K562 (cell line): ENCODE results near the gene DPY19L1.
"Not testable (repeated sequence)": the region's sequence is repeated elsewhere in the genome, so short reads cannot be mapped to it uniquely, and the experiment has no call there.

Experiments
- CHD1 ChIP-seq: fragments of 200-600 bp; sonication (generic); IDR thresholded peaks from one replicate; pipeline ENCODE4 v1.6.1; 2012; ENCODE audit warnings: mild to moderate bottlenecking, moderate library complexity, low read length, inconsistent platforms
- EP300 ChIP-seq: IDR thresholded peaks from 2 replicates; pipeline ENCODE4 v1.6.1; 2012; ENCODE audit warnings: low read length, improper control_type of control experiment
- GTF2A2 ChIP-seq: IDR thresholded peaks from 2 replicates; pipeline ENCODE4 v1.6.1; 2016; ENCODE audit warnings: mild to moderate bottlenecking, missing genetic modification characterization, missing compliant biosample characterization
- MEIS2 ChIP-seq: fragments of 450-650 bp; IDR thresholded peaks from 2 replicates; pipeline ENCODE4 v1.6.1; 2014; ENCODE audit warnings: mild to moderate bottlenecking; ENCODE audit not compliant: partially characterized antibody
- NCOA2 ChIP-seq, 2 experiments: fragments of 450-650 bp; IDR thresholded peaks; 2 replicates each; pipeline ENCODE4 v1.6.1; 2018; ENCODE audit warnings: mild to moderate bottlenecking in 2 of 2, moderate library complexity in 1 of 2; ENCODE audit not compliant: partially characterized antibody in 2 of 2
- NFYB ChIP-seq: IDR thresholded peaks from 2 replicates; pipeline ENCODE4 v1.6.1; 2011; ENCODE audit warnings: mild to moderate bottlenecking, moderate library complexity; ENCODE audit not compliant: insufficient read length; ENCODE audit errors: extremely low read depth
- PTRF ChIP-seq: fragments of 450-650 bp; IDR thresholded peaks from 2 replicates; pipeline ENCODE4 v1.6.1; 2016; ENCODE audit warnings: mild to moderate bottlenecking, missing genetic modification characterization, missing compliant biosample characterization
- RFX5 ChIP-seq: IDR thresholded peaks from 2 replicates; pipeline ENCODE4 v1.6.1; 2011; ENCODE audit warnings: low read depth, mild to moderate bottlenecking, improper control_type of control experiment, low read length
- SIX5 ChIP-seq, 2 experiments: IDR thresholded peaks; 2 replicates each; pipeline ENCODE4 v1.6.1; 2011; ENCODE audit warnings: low read length in 2 of 2, borderline replicate concordance in 1 of 2, low read depth in 1 of 2, mild to moderate bottlenecking in 1 of 2, moderate library complexity in 1 of 2; ENCODE audit not compliant: insufficient read depth in 1 of 2
- TF ChIP-seq, protein P1 (sequence below), 3 experiments: IDR thresholded peaks in 2 of 3; conservative IDR thresholded peaks in 1 of 3; 2 replicates each; pipeline ENCODE4 v1.5.1; 2011 to 2012; ENCODE audit warnings: low read length in 3 of 3, mild to moderate bottlenecking in 3 of 3, control low read depth in 2 of 3, improper control_type of control experiment in 1 of 3, inconsistent platforms in 1 of 3, low read depth in 1 of 3, mixed read lengths in 1 of 3, moderate library complexity in 1 of 3; ENCODE audit not compliant: insufficient read depth in 2 of 3

DNA sequence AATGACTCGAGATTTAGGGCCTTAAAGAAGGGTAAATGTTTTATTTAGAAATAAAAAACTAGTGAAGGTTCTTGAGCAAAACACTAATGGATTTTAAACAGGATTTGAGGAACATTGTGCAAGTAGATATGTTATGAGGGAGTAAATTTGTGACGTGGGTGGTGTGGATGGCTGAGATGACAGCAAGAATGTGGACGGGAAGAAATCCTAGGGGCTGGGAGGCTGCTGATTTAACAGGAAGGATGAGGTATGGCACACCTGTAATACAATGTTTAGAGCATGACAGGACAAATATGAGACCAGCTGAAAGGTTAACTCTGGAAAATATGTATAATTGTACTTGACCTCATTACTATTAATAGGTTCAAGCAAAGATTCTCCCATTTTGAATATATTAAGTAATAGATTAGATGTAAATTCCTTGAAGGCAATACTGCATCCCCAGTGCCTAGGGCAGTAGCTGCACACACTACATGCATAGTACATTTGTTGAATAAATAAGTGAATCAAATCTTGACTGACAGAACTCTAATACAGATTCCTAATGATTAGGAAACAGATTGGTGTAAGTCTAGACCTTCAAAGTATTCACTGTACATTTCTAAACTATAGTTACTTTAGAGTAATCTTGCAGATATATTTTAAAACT, 10.1 kb upstream of the DPY19L1 start:
- not testable (repeated sequence) for TF ChIP-seq GTF2A2 (tag); CHD1; EP300; NCOA2 (IDR thresholded peaks at IDR 0.05; ENCODE audit: partially characterized antibody in 2 of 2); RFX5; NFYB; MEIS2; PTRF (tag); SIX5 (IDR thresholded peaks at IDR 0.05; ENCODE audit: borderline replicate concordance in 1 of 2, insufficient read depth in 1 of 2, low read depth in 1 of 2, low read length in 2 of 2)
- TF ChIP-seq, protein P1, sequence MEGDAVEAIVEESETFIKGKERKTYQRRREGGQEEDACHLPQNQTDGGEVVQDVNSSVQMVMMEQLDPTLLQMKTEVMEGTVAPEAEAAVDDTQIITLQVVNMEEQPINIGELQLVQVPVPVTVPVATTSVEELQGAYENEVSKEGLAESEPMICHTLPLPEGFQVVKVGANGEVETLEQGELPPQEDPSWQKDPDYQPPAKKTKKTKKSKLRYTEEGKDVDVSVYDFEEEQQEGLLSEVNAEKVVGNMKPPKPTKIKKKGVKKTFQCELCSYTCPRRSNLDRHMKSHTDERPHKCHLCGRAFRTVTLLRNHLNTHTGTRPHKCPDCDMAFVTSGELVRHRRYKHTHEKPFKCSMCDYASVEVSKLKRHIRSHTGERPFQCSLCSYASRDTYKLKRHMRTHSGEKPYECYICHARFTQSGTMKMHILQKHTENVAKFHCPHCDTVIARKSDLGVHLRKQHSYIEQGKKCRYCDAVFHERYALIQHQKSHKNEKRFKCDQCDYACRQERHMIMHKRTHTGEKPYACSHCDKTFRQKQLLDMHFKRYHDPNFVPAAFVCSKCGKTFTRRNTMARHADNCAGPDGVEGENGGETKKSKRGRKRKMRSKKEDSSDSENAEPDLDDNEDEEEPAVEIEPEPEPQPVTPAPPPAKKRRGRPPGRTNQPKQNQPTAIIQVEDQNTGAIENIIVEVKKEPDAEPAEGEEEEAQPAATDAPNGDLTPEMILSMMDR (IDR thresholded peaks at IDR 0.05 in 2 of 3, conservative IDR thresholded peaks at IDR 0.05 in 1 of 3; ENCODE audit: insufficient read depth in 2 of 3, low read depth in 1 of 3, low read length in 3 of 3) = not testable (repeated sequence)
